ENCODE measurements around the gene EHMT1. TPM values are rescaled to one million over a fixed set of nuclear protein-coding genes. Genes with fewer than 3 reads are reported as not detected.

Gene EHMT1
- polyA plus RNA-seq, 6 donors from 2014 or later = 6.7 to 45.0 (median 31.5) TPM

GRCh38 chr9:137825324-137825989, 206.7 kb downstream of the EHMT1 start:
- ATAC-seq (ENCODE audit: low read depth in 2 of 2) = peak; percentile 100
- H3K36me3 Mint-ChIP-seq = peaks cover 25 to 31% of the 10 kb centered on the region in 2 donors
- H3K9me3 Mint-ChIP-seq = peaks cover 0 to 3% (median 0%) of the 10 kb centered on the region in 7 donors
- H3K4me3 Mint-ChIP-seq = peak overlapping the region in 4 of 8 donors; percentile 4 to 69 (median 28)
- H3K4me1 Mint-ChIP-seq = peaks cover 14 to 28% (median 23%) of the 10 kb centered on the region in 3 donors
- peak; percentile 75 for DNase-seq
- H3K27ac Mint-ChIP-seq = peak overlapping the region; percentile 89 to 98 (median 93)
- no peaks in the 10 kb centered on the region for H3K27me3 Mint-ChIP-seq

- H3K9me3 Mint-ChIP-seq = peaks cover 0 to 3% (median 0%) of the 10 kb centered on the region in 7 donors
- peaks cover 14 to 31% (median 23%) of the 10 kb centered on the region in 3 donors for H3K4me1 Mint-ChIP-seq
- ATAC-seq (ENCODE audit: low read depth in 2 of 2) (no peak), DNase-seq (no peak)
- H3K27me3 Mint-ChIP-seq = no peaks in the 10 kb centered on the region
- no peak overlapping the region for H3K4me3 Mint-ChIP-seq
- H3K27ac Mint-ChIP-seq = peak overlapping the region in 2 of 6 donors; percentile 47 to 92
- H3K36me3 Mint-ChIP-seq = peaks cover 17 to 20% of the 10 kb centered on the region in 2 donors
Observed at GRCh38 chr9:137827908-137828526, 209.2 kb downstream of the EHMT1 start.

GRCh38 chr9:137828527-137829259, 209.9 kb downstream of the EHMT1 start:
- peaks cover 0 to 3% (median 0%) of the 10 kb centered on the region in 7 donors for H3K9me3 Mint-ChIP-seq
- H3K4me1 Mint-ChIP-seq = peaks cover 14 to 31% (median 23%) of the 10 kb centered on the region in 3 donors
- H3K36me3 Mint-ChIP-seq = peaks cover 17 to 19% of the 10 kb centered on the region in 2 donors
- ATAC-seq (ENCODE audit: low read depth in 2 of 2) (no peak), DNase-seq (no peak)
- no peak overlapping the region for H3K4me3 Mint-ChIP-seq
- no peaks in the 10 kb centered on the region for H3K27me3 Mint-ChIP-seq
- peak overlapping the region in 2 of 6 donors; percentile 24 to 53 for H3K27ac Mint-ChIP-seq

- H3K27me3 Mint-ChIP-seq = no peaks in the 10 kb centered on the region
- ATAC-seq (ENCODE audit: low read depth in 2 of 2) (no peak), DNase-seq (no peak)
- H3K27ac Mint-ChIP-seq = peak overlapping the region in 3 of 6 donors; percentile 51 to 63 (median 53)
- peaks cover 14 to 26% (median 23%) of the 10 kb centered on the region in 3 donors for H3K4me1 Mint-ChIP-seq
- H3K36me3 Mint-ChIP-seq = peaks cover 11 to 17% of the 10 kb centered on the region in 2 donors
- H3K9me3 Mint-ChIP-seq = peaks cover 0 to 3% (median 0%) of the 10 kb centered on the region in 7 donors
- no peak overlapping the region for H3K4me3 Mint-ChIP-seq
Observed at GRCh38 chr9:137829260-137829996, 210.6 kb downstream of the EHMT1 start.

GRCh38 chr9:137832191-137832700, 213.4 kb downstream of the EHMT1 start:
- Mint-ChIP-seq H3K36me3 (peaks cover 0 to 2% of the 10 kb centered on the region in 2 donors), H3K27ac (no peak overlapping the region), H3K27me3 (no peaks in the 10 kb centered on the region), H3K4me1 (peaks cover 0 to 4% (median 2%) of the 10 kb centered on the region in 3 donors), H3K4me3 (no peak overlapping the region), H3K9me3 (no peaks in the 10 kb centered on the region)
- no peak for ATAC-seq (ENCODE audit: low read depth in 2 of 2)
- DNase-seq = no peak

- H3K4me1 Mint-ChIP-seq = peaks cover 0 to 3% (median 0%) of the 10 kb centered on the region in 3 donors
- DNase-seq (no peak), ATAC-seq (ENCODE audit: low read depth in 2 of 2) (no peak)
- H3K4me3 Mint-ChIP-seq = no peak overlapping the region
- no peaks in the 10 kb centered on the region for H3K27me3 Mint-ChIP-seq
- no peak overlapping the region for H3K27ac Mint-ChIP-seq
- no peaks in the 10 kb centered on the region for H3K9me3 Mint-ChIP-seq
- no peaks in the 10 kb centered on the region for H3K36me3 Mint-ChIP-seq
Observed at GRCh38 chr9:137832830-137833590, 214.2 kb downstream of the EHMT1 start.

- DNase-seq (no peak), ATAC-seq (ENCODE audit: low read depth in 2 of 2) (no peak)
- Mint-ChIP-seq H3K36me3 (peaks cover 6% of the 10 kb centered on the region in 2 donors), H3K9me3 (peaks cover 0 to 3% (median 0%) of the 10 kb centered on the region in 7 donors), H3K4me1 (peaks cover 0 to 3% (median 0%) of the 10 kb centered on the region in 3 donors), H3K4me3 (no peak overlapping the region), H3K27me3 (no peaks in the 10 kb centered on the region), H3K27ac (peak overlapping the region in 2 of 6 donors; percentile 60 to 81)
Observed at GRCh38 chr9:137833721-137834613, 215.2 kb downstream of the EHMT1 start.

- ATAC-seq (ENCODE audit: low read depth in 2 of 2) (no peak), DNase-seq (no peak)
- H3K36me3 Mint-ChIP-seq = peaks cover 11 to 12% of the 10 kb centered on the region in 2 donors
- H3K4me1 Mint-ChIP-seq = peaks cover 0 to 5% (median 3%) of the 10 kb centered on the region in 3 donors
- no peaks in the 10 kb centered on the region for H3K27me3 Mint-ChIP-seq
- H3K27ac Mint-ChIP-seq = peak overlapping the region in 1 of 6 donors; percentile 61
- H3K9me3 Mint-ChIP-seq = peaks cover 0 to 9% (median 1%) of the 10 kb centered on the region in 7 donors
- H3K4me3 Mint-ChIP-seq = no peak overlapping the region
Observed at GRCh38 chr9:137834846-137835546, 216.2 kb downstream of the EHMT1 start.

GRCh38 chr9:137836151-137836830, 217.5 kb downstream of the EHMT1 start:
- H3K9me3 Mint-ChIP-seq = peaks cover 0 to 9% (median 2%) of the 10 kb centered on the region in 7 donors
- peaks cover 0 to 5% (median 0%) of the 10 kb centered on the region in 3 donors for H3K4me1 Mint-ChIP-seq
- ATAC-seq (ENCODE audit: low read depth in 2 of 2) (no peak), DNase-seq (no peak)
- no peaks in the 10 kb centered on the region for H3K27me3 Mint-ChIP-seq
- H3K36me3 Mint-ChIP-seq = peaks cover 11 to 12% of the 10 kb centered on the region in 2 donors
- H3K4me3 Mint-ChIP-seq = no peak overlapping the region
- H3K27ac Mint-ChIP-seq = peak overlapping the region in 1 of 6 donors; percentile 15

GRCh38 chr9:137836831-137837241, 218.0 kb downstream of the EHMT1 start:
- Mint-ChIP-seq H3K27ac (no peak overlapping the region), H3K9me3 (peaks cover 0 to 9% (median 2%) of the 10 kb centered on the region in 7 donors), H3K4me1 (peaks cover 0 to 5% (median 0%) of the 10 kb centered on the region in 3 donors), H3K4me3 (no peak overlapping the region), H3K27me3 (no peaks in the 10 kb centered on the region), H3K36me3 (peaks cover 11 to 12% of the 10 kb centered on the region in 2 donors)
- DNase-seq (no peak), ATAC-seq (ENCODE audit: low read depth in 2 of 2) (no peak)

Data from naive B cell (primary cell).